Right forelimb (tissue), 1 donor: ENCODE results near the gene CBLB.
"Not testable (repeated sequence)": the region's sequence is repeated elsewhere in the genome, so short reads cannot be mapped to it uniquely, and the experiment has no call there.

Experiments
- DNase-seq: peaks from one replicate; pipeline ENCODE4 v3.0.0-alpha.2; 2018

CBLB gene

GRCh38 chr3:105783631-105784030, 85.2 kb downstream of the CBLB start:
- DNase-seq = no peak

- DNase-seq = no peak
Observed at GRCh38 chr3:105781871-105782270, 86.9 kb downstream of the CBLB start.

- no peak for DNase-seq
Observed at GRCh38 chr3:105780107-105780506, 88.7 kb downstream of the CBLB start.

GRCh38 chr3:105775368-105775767, 93.4 kb downstream of the CBLB start:
- no peak for DNase-seq

GRCh38 chr3:105774444-105775180, 94.2 kb downstream of the CBLB start:
- DNase-seq = no peak

- no peak for DNase-seq
Observed at GRCh38 chr3:105773291-105773690, 95.5 kb downstream of the CBLB start.

- DNase-seq = no peak
Observed at GRCh38 chr3:105772635-105773034, 96.2 kb downstream of the CBLB start.

GRCh38 chr3:105771392-105771791, 97.4 kb downstream of the CBLB start:
- no peak for DNase-seq

GRCh38 chr3:105770410-105770809, 98.4 kb downstream of the CBLB start:
- DNase-seq = no peak

- DNase-seq = no peak
Observed at GRCh38 chr3:105767776-105768175, 101.0 kb downstream of the CBLB start.

GRCh38 chr3:105767216-105767615, 101.6 kb downstream of the CBLB start:
- no peak for DNase-seq

- DNase-seq = no peak
Observed at GRCh38 chr3:105765308-105765639, 103.5 kb downstream of the CBLB start.

- DNase-seq = no peak
Observed at GRCh38 chr3:105764378-105765307, 104.2 kb downstream of the CBLB start.

- no peak for DNase-seq
Observed at GRCh38 chr3:105763659-105764036, 105.2 kb downstream of the CBLB start.

- no peak for DNase-seq
Observed at GRCh38 chr3:105762749-105763658, 105.8 kb downstream of the CBLB start.

- not testable (repeated sequence) for DNase-seq
Observed at GRCh38 chr3:105762214-105762613, 106.6 kb downstream of the CBLB start.

- DNase-seq = no peak
Observed at GRCh38 chr3:105759442-105760078, 109.3 kb downstream of the CBLB start.

GRCh38 chr3:105758451-105758850, 110.4 kb downstream of the CBLB start:
- no peak for DNase-seq

- DNase-seq = no peak
Observed at GRCh38 chr3:105755121-105755886, 113.5 kb downstream of the CBLB start.

- no peak for DNase-seq
Observed at GRCh38 chr3:105752791-105753415, 115.9 kb downstream of the CBLB start.

GRCh38 chr3:105747696-105748095, 121.1 kb downstream of the CBLB start:
- DNase-seq = no peak
